Measurements from ENCODE around the gene MYLIP.

The MYLIP gene

GRCh38 chr6:16082361-16082760 lies 46.5 kb upstream of the MYLIP start:
- H3K4me3 ChIP-seq (ENCODE audit: low read depth, low read length): no peak overlapping the region
- TF ChIP-seq CTCF (IDR thresholded peaks at IDR 0.05): no peak
- no peaks in the 10 kb centered on the region for H3K27me3 ChIP-seq (ENCODE audit: control insufficient read depth, insufficient read depth, low read length)
- H2AFZ ChIP-seq: no peak overlapping the region
- H3K4me2 ChIP-seq (ENCODE audit: low read length): no peak overlapping the region
- H3K79me2 ChIP-seq: no peaks in the 10 kb centered on the region
- no peaks in the 10 kb centered on the region for H3K4me1 ChIP-seq
- no peak overlapping the region for H3K9ac ChIP-seq
- no peaks in the 10 kb centered on the region for H3K9me3 ChIP-seq (ENCODE audit: control insufficient read depth, low read length)
- no peaks in the 10 kb centered on the region for H3K36me3 ChIP-seq (ENCODE audit: control insufficient read depth, insufficient read depth, low read length)
- no peak overlapping the region for H3K27ac ChIP-seq

GRCh38 chr6:16086965-16087364 lies 41.9 kb upstream of the MYLIP start:
- H2AFZ ChIP-seq: no peak overlapping the region
- H3K27me3 ChIP-seq (ENCODE audit: control insufficient read depth, insufficient read depth, low read length): no peaks in the 10 kb centered on the region
- H3K27ac ChIP-seq: no peak overlapping the region
- TF ChIP-seq CTCF (IDR thresholded peaks at IDR 0.05): no peak
- no peaks in the 10 kb centered on the region for H3K79me2 ChIP-seq
- H3K9me3 ChIP-seq (ENCODE audit: control insufficient read depth, low read length): no peaks in the 10 kb centered on the region
- H3K36me3 ChIP-seq (ENCODE audit: control insufficient read depth, insufficient read depth, low read length): no peaks in the 10 kb centered on the region
- no peaks in the 10 kb centered on the region for H3K4me1 ChIP-seq
- no peak overlapping the region for H3K9ac ChIP-seq
- H3K4me3 ChIP-seq (ENCODE audit: low read depth, low read length): no peak overlapping the region
- H3K4me2 ChIP-seq (ENCODE audit: low read length): no peak overlapping the region

- Histone ChIP-seq H3K79me2 (no peaks in the 10 kb centered on the region), H3K4me2 (ENCODE audit: low read length) (no peak overlapping the region), H3K4me1 (no peaks in the 10 kb centered on the region), H3K27me3 (ENCODE audit: control insufficient read depth, insufficient read depth, low read length) (no peaks in the 10 kb centered on the region), H2AFZ (no peak overlapping the region), H3K9ac (no peak overlapping the region), H3K4me3 (ENCODE audit: low read depth, low read length) (no peak overlapping the region), H3K9me3 (ENCODE audit: control insufficient read depth, low read length) (no peaks in the 10 kb centered on the region), H3K27ac (no peak overlapping the region), H3K36me3 (ENCODE audit: control insufficient read depth, insufficient read depth, low read length) (no peaks in the 10 kb centered on the region)
- TF ChIP-seq CTCF (IDR thresholded peaks at IDR 0.05): no peak
Measured at GRCh38 chr6:16087386-16087785, 41.5 kb upstream of the MYLIP start.

GRCh38 chr6:16088409-16088808 lies 40.5 kb upstream of the MYLIP start:
- H3K36me3 ChIP-seq (ENCODE audit: control insufficient read depth, insufficient read depth, low read length): no peaks in the 10 kb centered on the region
- H3K27me3 ChIP-seq (ENCODE audit: control insufficient read depth, insufficient read depth, low read length): no peaks in the 10 kb centered on the region
- H2AFZ ChIP-seq: no peak overlapping the region

More at GRCh38 chr6:16088409-16088808, 40.5 kb upstream of the MYLIP start:
- no peak for TF ChIP-seq CTCF (IDR thresholded peaks at IDR 0.05)
- H3K9ac ChIP-seq: no peak overlapping the region
- no peak overlapping the region for H3K4me2 ChIP-seq (ENCODE audit: low read length)
- no peak overlapping the region for H3K4me3 ChIP-seq (ENCODE audit: low read depth, low read length)
- no peaks in the 10 kb centered on the region for H3K9me3 ChIP-seq (ENCODE audit: control insufficient read depth, low read length)
- H3K4me1 ChIP-seq: no peaks in the 10 kb centered on the region
- H3K79me2 ChIP-seq: no peaks in the 10 kb centered on the region
- H3K27ac ChIP-seq: no peak overlapping the region
